Erythroblast (primary cell): ENCODE measurements around the gene TOR3A.
A peak's percentile ranks its signal among the peaks of the same experiment; 100 is the strongest.
"Not testable (repeated sequence)": the region's sequence is repeated elsewhere in the genome, so short reads cannot be mapped to it uniquely, and the experiment has no call there.

ENCODE experiments used
- DNase-seq, 2 experiments: peaks; one replicate each; lab custom pipeline; 2025; lab: John Stamatoyannopoulos, UW
- GATA1 ChIP-seq: IDR thresholded peaks from 2 replicates; pipeline ENCODE4 v1.6.1; 2011; ENCODE audit warnings: low read depth, mild to moderate bottlenecking, control low read depth, low read length, moderate library complexity
- POLR2A ChIP-seq: IDR thresholded peaks from 2 replicates; pipeline ENCODE4 v1.6.1; 2011; ENCODE audit warnings: mild to moderate bottlenecking, low read length

TOR3A gene, protein sequence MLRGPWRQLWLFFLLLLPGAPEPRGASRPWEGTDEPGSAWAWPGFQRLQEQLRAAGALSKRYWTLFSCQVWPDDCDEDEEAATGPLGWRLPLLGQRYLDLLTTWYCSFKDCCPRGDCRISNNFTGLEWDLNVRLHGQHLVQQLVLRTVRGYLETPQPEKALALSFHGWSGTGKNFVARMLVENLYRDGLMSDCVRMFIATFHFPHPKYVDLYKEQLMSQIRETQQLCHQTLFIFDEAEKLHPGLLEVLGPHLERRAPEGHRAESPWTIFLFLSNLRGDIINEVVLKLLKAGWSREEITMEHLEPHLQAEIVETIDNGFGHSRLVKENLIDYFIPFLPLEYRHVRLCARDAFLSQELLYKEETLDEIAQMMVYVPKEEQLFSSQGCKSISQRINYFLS

DNA sequence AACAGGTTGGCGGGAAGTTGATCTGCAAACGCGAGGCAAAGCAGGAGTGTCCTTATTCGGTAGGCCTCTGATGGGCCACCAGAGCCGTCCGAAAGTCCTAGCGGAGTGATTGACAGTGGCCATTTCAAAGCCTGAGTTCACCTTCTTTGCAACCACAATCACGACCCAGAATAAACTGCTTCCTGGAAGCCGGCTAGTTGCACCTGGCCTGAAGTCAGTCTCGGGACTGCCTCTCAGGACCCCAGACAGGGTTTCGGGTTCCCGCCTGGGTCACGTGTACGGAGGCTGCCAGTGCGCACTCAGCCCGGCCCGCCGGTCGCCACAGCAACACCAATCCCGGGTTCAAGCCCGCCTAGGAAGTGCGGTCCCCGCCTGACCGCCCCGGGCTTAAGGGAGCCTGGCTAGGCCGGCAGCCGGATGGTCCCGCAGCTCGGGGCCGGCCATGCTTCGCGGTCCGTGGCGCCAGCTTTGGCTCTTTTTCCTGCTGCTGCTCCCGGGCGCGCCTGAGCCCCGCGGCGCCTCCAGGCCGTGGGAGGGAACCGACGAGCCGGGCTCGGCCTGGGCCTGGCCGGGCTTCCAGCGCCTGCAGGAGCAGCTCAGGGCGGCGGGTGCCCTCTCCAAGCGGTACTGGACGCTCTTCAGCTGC, at the start of gene TOR3A:
Gene TOR3A (plus strand): TSS at position 384 of the 646 bp plus-strand sequence. CDS start 59 bp downstream, at position 443.
- peak; percentile 80 to 86 for DNase-seq
- TF ChIP-seq GATA1 (no peak), POLR2A (peak; percentile 80)

DNA sequence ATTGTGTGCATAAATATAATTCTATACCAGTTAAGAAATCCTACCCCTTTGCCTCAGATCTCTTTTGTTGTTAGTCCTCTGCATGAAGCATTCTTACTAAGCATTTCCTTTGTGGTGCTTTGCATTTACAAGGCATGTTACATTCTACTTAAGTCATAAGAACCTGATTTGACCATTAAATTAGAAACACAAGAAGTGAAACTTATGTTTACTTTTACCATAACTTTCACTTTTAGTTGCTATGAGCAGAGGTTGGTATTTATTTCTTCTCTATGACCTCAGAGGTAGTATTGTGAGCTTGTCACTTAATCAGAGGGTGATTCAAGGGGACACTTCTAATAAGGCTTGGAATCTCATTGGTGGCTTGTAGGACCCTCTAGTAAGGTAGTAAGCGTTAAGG, 47.1 kb upstream of the TOR3A start:
- peak in 1 of 2 experiments; percentile 45 for DNase-seq
- no peak for TF ChIP-seq POLR2A
- no peak for TF ChIP-seq GATA1

DNA sequence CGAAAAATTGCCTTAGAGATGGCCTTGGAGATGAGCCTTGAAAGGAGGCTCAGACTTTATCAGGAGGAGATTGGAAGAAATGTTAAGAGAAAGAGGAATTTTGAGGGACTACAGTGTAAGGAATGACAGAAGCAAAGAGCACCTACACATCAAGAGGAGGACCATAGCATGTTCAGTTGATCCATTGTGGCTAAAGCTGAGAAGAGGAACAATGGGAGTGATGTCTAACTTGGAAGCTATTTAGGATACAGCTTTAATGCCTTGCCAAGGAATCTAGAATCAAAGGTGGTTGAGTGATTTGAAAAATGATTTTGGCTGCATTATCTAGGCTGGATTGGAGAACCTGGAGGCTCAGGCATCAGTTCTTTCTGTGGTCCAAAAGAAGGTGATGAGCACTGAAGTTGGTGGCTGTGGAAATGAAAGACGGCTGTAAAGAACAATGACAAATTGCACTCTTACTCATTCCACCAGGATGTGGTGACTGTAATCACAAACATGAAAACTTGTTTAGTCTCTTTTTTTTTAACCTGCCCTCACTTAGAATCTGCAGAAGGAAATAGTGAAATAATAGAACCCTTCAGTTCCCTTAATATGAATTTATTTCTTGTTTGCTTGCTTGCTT, 44.9 kb upstream of the TOR3A start:
- no peak for DNase-seq
- TF ChIP-seq POLR2A: no peak
- no peak for TF ChIP-seq GATA1

DNA sequence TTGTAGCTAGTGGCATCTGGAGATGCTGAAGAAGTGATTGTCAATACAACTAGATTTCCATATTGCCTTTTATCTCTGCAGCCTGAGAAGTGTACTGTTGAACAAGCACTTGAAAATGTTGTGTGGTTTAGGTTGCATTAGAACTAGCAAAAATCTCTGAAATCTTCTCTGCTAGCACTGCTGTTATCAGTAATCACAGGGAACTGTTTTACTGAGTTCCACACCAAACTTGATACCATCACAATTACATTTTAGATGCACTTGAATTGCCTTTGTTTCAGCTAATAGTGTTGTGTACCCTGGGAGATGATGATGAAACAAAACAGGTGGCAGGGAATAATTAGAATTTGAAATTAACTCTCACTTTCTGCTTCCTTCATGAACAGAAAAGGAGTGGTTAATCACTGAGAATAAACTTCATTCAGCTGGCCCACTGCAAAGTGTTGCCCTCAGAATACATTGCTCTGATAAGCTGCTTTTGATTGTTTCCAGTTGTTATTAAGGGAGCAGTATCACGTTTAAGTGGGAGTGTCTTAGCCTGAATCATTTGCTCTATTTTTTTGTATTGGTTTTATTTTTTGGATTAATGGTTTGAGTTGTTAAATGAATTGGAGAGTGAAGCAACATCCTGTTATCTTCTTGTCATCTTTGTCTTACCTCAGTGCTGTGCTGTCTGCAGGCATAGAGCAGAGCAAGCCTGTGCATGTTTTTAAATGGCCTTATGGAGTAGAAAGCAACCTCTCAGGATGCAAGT, 43.2 kb upstream of the TOR3A start:
- TF ChIP-seq POLR2A (no peak), GATA1 (no peak)
- peak; percentile 39 to 40 for DNase-seq

DNA sequence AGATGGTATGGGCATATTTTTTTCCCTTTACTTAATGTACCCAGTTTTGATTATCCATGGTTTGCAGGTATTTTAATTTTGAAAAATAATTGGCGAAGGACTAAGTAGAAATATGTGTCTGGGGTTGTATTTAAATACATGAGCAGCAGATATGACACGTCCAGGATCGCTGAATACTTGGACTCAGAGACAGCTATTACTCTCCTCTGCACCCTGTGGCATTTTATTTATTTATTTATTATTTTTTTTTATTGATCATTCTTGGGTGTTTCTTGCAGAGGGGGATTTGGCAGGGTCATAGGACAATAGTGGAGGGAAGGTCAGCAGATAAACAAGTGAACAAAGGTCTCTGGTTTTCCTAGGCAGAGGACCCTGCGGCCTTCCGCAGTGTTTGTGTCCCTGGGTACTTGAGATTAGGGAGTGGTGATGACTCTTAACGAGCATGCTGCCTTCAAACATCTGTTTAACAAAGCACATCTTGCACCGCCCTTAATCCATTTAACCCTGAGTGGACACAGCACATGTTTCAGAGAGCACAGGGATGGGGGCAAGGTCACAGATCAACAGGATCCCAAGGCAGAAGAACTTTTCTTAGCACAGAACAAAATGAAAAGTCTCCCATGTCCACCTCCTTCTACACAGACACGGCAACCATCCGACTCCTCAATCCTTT, 42.2 kb upstream of the TOR3A start:
- DNase-seq: not testable (repeated sequence)

DNA sequence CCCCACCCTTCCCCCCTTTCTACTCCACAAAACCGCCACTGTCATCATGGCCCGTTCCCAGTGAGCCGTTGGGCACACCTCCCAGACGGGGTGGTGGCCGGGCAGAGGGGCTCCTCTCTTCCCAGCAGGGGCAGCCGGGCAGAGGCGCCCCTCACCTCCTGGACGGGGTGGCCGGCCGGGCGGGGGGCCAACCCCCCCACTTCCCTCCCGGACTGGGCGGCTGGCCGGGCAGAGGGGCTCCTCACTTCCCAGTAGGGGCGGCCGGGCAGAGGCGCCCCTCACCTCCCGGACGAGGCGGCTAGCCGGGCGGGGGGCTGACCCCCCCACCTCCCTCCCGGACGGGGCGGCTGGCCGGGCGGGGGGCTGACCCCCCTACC, 41.7 kb upstream of the TOR3A start:
- DNase-seq: not testable (repeated sequence)

DNA sequence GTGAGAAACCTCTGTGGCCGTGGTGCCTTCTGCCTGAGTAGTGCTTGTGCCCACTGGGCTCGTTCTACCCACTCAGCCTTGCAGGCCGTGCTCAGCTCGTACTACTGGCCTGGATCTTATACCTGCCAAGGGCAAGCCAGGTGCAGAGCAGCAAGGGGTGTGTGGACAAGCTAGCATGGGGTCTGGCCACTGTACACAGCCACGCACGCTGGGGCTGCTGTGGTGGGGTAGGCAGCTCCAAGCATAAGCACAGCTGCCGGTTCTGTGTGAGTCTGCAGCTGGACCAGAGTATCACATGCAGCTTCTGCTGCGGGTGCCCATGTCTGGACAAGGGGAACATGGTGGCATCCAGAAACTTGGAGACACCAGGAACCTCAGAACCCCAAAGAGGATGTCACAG, 39.8 kb upstream of the TOR3A start:
- TF ChIP-seq GATA1: no peak
- TF ChIP-seq POLR2A: no peak
- no peak for DNase-seq

DNA sequence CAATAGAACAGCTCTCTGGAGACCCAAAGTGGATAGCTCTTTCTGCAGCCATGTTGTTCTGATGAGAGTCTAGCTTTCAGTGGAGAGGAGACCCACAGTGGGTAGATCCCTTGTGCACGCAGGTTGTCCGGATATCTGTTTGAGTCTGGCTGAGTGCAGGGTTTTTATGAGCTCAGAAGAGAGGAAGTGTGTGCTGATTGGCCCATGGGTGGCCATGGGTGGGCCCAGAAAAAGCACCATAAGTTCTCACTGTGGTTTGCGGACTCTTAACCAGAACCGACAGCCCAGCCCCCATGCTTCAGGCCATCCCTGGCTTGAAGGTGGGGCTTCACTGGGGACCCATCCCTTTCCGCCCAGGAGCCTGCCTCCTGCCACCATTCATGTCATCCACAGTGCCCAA, 39.2 kb upstream of the TOR3A start:
- TF ChIP-seq POLR2A: no peak

DNA sequence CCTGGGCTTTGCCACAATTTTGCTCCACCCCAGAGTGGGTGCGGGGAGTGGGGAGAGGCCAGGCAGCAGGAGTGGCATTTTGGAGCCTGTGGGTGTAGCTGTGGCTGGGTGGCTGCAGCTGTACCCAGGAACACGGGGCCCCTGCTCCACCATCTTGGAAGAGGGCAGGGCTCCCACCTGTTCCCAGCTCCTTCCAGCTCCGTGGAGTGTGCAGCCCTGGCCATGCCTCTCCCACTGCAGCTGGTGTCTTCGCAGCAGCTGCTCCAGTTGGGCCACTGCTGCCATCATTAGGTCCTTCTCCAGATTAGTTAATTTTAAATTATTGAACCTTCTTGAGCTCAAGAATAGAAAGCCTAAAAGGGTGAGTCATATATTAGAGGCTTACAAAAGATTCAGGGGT, 38.6 kb upstream of the TOR3A start:
- DNase-seq: no peak
- TF ChIP-seq GATA1 (no peak), POLR2A (no peak)

More for the DNA sequence above, 39.2 kb upstream of the TOR3A start:
- DNase-seq: no peak

DNA sequence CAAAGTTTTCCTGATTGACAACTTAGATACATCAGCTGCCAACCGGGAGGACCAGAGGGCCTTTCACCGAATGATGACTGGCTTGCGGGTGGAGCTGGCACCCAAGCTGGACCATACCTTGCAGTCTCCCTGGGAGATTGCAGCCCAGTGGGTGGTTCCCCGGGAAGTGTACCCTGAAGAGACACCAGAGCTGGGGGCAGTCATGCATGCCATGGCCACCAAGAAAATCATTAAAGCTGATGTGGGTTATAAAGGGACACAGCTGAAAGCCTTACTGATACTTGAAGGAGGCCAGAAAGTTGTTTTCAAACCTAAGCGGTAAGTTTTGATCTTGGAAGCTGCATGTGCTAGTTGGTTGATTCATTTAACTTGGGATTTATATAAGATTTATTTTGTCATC, 38.0 kb upstream of the TOR3A start:
- TF ChIP-seq GATA1 (no peak), POLR2A (no peak)
- DNase-seq: no peak

DNA sequence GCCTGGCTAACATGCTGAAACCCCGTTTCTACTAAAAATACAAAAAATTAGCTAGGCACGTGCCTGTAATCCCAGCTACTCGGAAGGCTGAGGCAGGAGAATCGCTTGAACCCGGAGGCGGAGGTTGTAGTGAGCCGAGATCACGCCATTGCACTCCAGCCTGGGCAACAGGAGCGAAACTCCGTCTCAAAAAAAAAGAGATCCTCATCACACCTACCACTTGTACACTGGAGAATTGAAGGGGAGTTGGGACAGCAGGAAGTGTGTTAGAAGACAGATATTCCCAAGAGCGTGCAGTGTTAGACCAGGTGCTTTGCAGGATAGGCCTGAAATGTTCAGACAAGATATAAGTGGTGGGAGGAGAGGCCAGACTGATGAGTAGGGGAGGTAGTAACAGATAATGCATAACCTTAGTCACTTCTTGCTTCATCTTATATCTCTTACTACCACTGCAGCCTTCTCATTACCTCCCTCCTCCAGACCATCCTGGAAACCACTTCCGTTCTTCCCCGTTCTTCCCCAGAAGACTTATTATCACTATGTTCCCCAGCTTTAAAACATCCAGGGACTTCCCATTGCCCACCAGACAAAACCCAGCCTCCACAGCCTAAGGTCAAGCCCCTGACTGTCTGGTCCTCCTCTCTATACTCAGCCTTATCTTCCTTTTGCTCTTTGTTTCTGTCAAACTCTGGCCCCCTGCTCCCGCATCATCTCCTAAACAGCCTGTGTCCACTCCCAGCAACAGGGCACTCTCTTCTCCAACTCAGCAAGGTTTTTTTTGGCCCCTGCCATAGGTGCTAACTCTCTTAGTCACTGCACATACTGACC, 34.8 kb upstream of the TOR3A start:
- TF ChIP-seq GATA1 (peak; percentile 40), POLR2A (peak; percentile 66)
- DNase-seq: peak; percentile 93 to 97

DNA sequence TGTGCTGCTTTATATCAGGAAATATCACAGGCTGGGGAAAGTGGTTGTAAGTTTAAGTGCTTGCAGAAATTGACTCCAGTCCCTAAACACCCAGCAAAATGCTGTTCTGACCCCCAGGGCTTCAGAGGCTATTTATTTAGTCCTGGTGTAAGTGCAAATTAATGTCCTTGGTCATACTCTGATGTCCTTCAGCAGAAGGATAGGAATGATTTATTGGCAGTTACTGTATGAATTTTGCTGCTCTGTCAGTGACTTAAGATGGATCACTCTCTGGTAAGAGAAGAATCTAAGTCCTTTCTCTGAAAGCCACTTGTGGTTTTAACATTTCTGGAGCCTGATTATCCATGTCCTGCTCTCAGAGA, 34.3 kb upstream of the TOR3A start:
- no peak for DNase-seq
- TF ChIP-seq GATA1: no peak
- no peak for TF ChIP-seq POLR2A
